H54 (cell line): ENCODE results near the gene NR6A1.

Source experiments
- DNase-seq: peaks from one replicate; pipeline ENCODE4 v3.0.0; 2011; ENCODE audit warnings: low spot score, mixed read lengths; ENCODE audit not compliant: insufficient read length
- FAIRE-seq: peaks from 3 replicates; lab custom pipeline; 2011; peaks lifted over from hg19 to GRCh38; lab: Jason Lieb, UNC
- POLR2A ChIP-seq: IDR thresholded peaks from 2 replicates; pipeline ENCODE4 v1.6.1; 2011; ENCODE audit warnings: low read depth, mild to moderate bottlenecking, low read length

The NR6A1 gene

DNA sequence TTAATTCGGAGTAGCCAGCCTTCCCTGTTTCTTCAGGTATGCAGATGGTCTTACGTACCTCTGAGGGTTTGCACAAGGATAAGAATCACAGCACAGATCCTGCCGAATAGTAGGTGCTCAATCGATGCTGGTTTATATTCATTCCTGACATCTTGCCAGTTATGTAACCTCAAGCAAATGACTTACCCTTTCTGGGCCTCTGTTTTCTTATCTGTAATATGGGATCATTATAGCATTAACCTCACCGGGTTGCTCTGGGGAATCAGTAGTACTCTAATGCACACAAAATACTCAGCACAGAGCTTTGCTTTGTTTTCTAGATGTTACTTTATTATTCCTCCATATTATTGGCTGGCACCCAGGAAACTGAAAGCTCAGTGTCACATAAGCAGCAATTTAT, 256.2 kb downstream of the NR6A1 start:
- no peak for TF ChIP-seq POLR2A
- no peak for DNase-seq
- no peak for FAIRE-seq

DNA sequence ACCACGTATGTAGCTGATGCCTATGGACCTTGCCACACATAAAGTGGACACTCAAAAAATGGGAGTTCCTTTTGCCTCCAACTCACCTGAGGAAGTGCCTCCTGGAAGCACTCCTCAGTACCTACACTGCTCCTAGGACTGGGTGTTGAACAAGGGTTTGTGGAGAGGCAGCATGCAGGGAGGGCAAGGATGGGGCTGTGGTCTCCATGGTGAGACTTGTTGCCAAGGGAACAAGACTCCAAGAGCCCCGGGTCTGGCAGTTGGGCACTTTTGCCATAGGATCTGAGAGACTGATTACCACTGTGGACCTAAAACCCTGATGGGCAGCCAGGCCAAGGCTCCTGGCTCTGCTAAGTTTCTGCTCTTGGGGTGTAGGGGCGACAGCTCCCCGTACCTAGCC, 257.0 kb downstream of the NR6A1 start:
- FAIRE-seq (no peak), DNase-seq (no peak)
- no peak for TF ChIP-seq POLR2A

DNA sequence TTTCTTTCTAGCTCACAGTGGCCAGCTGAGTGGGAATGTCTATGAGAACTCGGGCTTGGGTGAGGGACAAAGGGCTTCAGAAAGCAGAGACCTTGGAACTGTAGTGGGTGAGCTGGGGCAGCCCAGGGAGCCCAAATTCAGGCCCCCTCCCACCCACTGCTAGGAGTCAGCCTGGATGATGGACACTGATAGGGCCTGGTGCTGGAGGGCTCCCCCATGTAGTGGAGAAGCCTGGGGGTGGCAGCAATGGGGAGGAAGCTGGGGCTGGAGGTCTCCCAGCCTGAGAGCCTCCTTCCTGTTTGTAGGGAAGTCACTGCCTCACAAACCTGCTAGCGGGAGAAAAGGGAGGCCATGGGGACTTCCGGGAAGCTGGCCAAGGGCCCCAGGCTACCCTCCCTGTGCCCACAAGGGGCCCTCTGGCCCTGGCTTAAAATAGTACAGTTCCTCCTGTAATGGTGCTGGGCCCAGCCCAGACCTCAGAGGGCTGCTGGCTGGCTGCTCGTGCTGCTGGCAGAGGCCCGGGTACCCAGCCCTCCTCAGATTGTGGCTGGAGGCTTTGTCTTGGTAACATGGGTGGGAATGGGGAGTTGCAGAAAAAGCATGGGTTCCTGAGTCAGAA, 257.6 kb downstream of the NR6A1 start:
- FAIRE-seq: no peak
- TF ChIP-seq POLR2A: no peak
- peak; percentile 81 for DNase-seq

DNA sequence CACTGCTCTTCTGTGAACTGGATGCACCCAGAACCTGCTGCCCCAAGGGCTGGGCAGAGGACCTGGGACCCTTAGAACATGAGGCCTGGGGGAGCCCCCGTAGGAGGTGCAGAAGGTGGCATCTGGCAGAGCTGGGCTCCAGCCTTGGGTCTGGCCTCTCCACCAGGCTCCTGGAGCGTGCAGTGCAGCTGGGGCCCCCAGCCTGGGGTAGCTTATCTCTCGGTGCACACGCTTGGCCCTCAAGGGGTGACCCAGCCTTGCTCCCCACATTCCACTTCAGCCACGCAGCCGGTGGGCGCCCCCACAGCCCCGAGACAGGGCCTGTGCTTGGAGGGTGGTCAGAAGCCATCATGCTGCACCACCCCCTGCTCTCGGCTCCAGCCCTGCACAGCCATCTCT, 258.3 kb downstream of the NR6A1 start:
- DNase-seq (no peak), FAIRE-seq (no peak)
- TF ChIP-seq POLR2A: no peak

DNA sequence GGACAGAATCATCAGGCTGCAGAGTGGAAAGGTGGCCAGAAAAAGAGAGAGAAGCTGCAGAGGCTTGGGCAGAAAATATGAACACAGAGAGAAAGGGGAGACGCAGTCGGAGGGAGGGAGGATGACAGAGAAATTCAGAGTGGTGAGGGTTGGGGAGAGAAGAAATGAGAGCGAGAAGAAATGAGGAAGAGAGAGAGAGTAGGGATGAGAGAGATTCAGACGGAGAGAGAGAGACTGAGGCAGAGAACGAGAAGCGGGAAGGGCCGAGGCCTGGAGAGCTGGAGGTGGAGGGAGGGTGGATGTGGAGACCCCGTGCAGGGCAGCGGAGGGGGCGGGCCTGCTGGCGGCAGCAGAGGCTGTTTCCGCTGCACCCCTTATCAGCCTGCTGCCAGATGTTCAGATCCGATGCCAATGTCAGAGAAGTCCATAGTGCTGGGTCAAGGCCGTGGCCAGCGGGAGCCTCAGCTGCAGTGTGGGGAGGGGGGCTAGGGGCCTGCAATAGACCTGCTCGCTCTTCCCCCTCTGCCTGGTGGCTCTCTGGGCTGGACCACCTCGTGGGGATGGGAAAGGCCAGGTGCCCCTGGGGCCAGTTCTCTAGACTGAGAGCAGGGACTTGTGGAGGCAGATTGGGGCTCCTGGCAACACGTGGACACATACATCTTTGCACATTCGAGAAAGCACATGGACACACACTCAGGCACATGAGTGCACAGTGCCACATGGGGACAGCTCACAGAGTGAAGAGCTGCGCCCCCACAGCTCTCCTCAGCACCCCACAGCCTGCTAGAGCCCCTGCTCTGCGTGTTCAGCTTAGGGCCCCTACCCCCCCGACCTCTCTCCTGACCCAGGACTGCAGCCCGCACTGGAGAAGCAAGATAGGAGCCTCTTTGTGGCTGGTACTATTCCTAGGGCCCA, 259.0 kb downstream of the NR6A1 start:
- no peak for FAIRE-seq
- no peak for TF ChIP-seq POLR2A
- DNase-seq: no peak

DNA sequence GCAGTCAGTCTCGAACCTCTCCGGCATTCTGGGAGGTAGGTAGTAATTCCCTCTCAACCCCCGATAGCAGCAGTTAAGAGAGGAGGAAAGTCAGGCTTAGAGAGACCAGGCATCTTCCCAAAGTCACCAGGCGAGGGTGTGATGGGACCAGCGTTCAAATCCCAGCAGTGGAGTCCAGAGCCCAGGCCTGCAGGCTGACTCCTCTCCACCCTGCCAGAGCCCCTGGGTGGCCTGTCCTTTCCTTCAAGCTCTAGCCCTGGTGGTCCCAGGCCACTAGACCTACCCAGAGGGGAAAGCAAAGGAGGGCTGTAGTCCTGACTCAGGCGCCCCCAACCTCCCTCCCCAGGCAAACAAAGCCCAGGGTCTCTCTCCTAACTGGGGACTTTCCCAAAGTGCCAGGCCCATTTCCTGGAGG, 259.7 kb downstream of the NR6A1 start:
- TF ChIP-seq POLR2A: no peak
- FAIRE-seq: no peak
- no peak for DNase-seq

DNA sequence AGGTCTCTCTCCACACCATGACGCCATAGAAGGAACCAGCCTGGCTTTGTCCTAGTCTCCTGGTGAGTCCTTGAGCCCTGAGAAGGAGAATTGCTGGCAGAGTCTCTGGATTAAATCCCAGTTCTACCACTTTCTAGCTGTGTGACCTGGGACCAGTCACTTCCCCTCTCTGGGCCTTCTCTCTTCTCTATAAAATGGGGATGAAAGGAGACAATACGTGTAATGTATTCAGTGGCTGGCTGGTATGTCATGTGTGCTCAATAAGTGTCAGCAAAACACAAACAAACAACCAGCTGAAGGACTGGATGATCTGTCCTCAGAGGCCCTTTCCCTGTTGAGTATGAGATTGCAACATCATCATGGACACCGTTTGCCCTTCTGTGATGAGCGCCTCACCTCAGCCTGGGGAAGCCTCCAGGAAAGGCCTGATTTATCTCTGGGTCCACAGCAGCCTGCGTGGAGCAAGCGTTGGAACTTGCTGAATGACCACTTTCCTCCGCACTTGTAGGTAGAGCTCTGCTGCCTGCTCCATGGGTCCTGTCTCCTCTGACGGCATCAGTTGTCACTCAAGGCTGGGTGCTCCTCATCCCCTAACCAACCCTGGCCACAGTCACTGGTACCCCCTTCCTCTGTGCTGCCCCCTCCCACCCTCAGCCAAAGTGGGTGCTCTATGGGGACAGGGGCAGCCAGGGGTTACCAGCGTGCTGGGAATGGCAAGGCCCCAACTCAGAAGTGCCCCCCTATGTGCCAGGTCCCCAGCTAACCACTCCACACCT, 260.3 kb downstream of the NR6A1 start:
- DNase-seq (no peak), FAIRE-seq (no peak)
- no peak for TF ChIP-seq POLR2A

DNA sequence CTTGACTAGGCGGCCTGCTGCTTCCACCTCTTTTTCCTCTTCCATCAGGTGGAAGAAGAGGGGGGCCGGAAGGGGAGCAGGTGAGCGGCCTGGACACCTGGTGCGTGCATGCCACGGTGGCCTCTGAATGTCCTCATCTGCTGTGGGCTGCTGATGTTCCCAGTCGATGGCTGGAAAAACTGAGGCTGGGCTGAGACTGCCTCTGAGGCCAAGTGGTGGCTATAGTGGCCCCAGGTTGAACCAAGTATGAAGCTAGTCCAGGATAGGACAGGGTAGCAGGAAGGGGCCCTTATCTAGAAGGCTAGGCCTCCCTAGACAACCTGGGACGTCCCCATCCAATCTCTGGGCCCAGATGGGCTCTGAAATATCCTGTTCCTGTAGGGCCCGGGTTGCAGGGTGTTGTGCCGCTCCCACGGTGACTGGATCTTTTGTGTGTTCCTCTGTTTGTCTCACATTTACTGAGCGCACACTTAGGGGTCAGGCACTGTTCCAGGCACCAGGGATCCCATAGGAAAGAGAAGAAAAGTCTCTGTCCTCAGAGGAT, 263.2 kb downstream of the NR6A1 start:
- no peak for TF ChIP-seq POLR2A
- no peak for DNase-seq
- no peak for FAIRE-seq

DNA sequence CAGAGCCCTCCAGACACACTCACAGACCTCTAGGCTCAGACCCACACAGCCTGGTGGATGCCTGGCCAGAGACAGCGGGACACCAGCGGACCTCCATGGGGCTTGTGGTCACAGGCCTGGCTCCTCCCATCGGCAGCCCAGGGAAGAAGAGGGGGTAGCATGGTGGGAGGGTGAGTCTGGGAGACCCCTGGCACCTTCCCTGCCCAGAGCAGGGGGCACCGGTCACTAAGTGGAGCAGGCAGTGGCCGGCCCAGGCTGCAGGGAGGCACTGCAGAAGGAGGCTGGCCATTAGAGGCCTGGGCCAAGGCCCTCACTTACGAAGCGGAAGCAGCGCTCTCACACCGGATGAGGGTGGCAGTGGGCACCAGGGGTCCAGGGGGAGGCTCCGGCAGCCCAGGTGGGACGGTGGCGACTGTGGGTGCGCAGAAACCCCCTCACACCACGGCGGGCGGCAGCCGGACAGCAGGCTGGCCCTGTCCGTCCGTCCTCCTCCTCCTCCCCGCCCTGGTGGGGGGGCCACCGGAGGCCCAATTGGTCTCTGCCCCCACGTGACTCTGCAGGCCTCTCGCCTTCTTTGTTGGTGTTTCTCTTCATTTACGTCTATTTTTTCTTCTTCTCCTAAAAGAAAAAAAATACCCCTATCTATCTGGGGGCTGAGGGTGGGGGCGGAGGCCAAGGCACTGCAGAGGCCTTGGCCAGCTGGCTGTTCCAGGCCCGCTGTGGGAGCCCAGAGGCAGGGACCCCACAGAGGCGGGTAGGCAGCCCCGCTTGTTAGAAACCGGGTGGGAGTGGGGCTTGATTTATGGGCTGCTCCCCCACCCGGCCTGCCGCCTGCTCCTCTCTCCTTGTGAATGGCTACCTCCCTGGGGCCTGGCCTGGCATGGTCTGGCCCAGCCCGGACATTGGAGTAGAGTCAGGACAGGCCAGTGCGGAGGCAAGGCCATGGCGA, 263.9 kb downstream of the NR6A1 start, which contains the start of gene NR5A1:
Gene NR5A1 (minus strand): TSS at position 469 of the 949 bp plus-strand sequence. CDS start 4,004 bp downstream, outside the sequence.
- FAIRE-seq (no peak), DNase-seq (no peak)
- TF ChIP-seq POLR2A: no peak

DNA sequence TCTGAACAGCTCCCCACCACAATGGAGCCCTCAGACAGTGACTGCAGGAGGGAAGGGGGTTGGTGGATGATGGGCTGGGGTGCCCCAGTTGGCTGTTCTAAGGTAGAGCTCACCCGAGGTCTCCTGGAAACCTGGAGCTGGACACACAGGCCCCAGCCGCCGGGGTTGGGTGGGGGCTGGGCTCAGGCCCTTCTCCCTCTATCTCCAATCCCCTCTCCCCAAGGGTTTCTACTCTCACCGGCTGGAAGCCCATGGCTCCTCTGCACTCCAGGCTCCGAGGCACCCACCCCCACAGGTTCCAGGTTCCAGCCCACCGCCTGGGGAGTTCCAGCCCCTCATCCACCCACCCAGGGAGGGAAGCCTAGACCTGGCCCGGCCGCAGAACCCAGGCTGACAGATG, 264.7 kb downstream of the NR6A1 start:
- DNase-seq: no peak
- no peak for TF ChIP-seq POLR2A
- FAIRE-seq: no peak

DNA sequence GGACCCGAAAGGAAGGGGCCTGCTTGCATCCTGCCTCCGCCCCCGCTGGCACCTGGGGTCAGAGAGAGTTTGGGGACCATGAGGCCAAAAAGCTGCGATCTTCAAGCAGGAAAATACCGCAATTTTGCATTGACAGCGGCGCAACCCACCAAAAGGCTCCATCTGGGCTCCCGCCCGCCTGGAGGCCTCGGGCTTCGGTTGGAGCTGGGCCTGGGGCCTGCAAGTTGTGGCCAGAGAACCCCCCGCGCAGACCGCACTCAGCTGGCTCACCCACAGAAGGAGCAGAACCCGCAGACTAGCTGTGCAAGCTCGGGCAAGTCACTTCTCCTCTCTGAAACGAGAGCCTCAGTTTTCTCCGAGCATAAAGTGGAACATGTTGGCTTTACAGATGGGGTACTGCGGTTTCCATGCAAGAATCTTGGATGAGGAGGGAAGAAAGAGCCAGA, 265.2 kb downstream of the NR6A1 start:
- TF ChIP-seq POLR2A: no peak
- FAIRE-seq: no peak
- no peak for DNase-seq

DNA sequence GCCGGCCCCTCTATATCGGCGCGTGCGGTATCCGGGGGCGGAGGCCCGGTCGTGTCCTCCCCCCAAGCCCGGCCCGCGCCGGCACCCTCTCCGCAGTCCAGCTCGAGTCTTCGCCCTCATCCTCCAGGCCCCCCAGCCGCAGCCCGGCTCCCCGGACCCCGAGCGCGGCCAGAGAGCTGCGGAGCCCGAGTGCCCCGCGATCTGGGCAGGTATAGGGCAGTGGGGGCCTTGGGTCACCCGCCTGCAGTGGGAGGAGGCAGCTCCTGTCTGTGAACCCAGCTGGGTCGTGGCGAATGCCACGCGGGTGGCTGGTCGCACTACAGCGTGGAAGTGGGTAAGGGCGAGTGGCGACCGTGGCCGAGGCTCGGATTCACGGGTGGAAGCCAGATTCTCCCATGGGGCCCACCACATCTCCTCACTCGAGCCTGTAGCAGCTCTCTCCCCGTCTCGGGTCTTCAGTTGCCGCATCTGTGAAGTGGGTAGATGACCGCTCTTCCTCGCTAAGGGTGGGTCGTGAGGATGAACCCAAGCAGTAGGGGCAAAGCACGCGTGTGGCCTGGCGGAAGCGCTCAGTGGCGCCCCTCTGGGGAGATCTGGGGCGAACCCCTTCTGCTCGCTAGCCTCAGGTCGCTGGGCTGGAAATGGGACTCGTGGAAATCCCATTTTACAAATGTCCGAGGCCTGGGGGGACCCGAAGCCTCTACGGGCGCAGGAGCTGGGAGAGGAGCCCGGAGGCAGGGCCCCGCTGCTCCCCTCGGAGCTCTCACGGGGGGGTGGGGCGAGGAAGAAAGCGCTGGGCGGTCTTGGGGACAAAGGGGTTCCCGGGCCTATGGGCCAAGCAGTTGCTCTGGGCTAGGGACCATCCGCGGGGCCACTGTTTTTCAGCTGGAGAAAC, 265.9 kb downstream of the NR6A1 start:
- no peak for FAIRE-seq
- DNase-seq: no peak
- no peak for TF ChIP-seq POLR2A
